Psoas muscle (tissue), 8 donors: Measurements from ENCODE around the gene LEF1. TPM values are rescaled to one million over a fixed set of nuclear protein-coding genes. Genes with fewer than 3 reads are reported as not detected.

Experiments used
- ATAC-seq, 4 donors: fragments of 200-7000 bp; cut with Tn5 transposase; one replicate each; pipeline ENCODE4 v1.9.1; 2020; ENCODE audit warnings: moderate library complexity in 3 of 4, mild to moderate bottlenecking in 2 of 4
- DNase-seq, 2 donors: peaks; one replicate each; pipeline ENCODE4 v3.0.0-alpha.2; 2020
- H3K27ac ChIP-seq: fragments of 200-600 bp; one replicate; pipeline ENCODE4 v1.8.0; 2022
- H3K27me3 ChIP-seq, 3 donors: fragments of 200-600 bp in 1 of 3; one replicate each; pipeline versions ENCODE4 v1.6.1 to v1.8.0; 2013 to 2022; ENCODE audit warnings: low read length in 2 of 3, mild to moderate bottlenecking in 2 of 3, moderate library complexity in 1 of 3; ENCODE audit not compliant: insufficient read depth in 3 of 3
- H3K36me3 ChIP-seq, 2 donors: fragments of 200-600 bp in 1 of 2; one replicate each; pipeline versions ENCODE4 v1.6.1 to v1.8.0; 2013 to 2022; ENCODE audit warnings: low read depth in 1 of 2, mild to moderate bottlenecking in 1 of 2, moderate library complexity in 1 of 2; ENCODE audit not compliant: insufficient read depth in 1 of 2
- H3K4me1 ChIP-seq: fragments of 200-600 bp; one replicate; pipeline ENCODE4 v1.8.0; 2022
- H3K4me3 ChIP-seq: fragments of 200-600 bp; one replicate; pipeline ENCODE4 v1.8.0; 2022; ENCODE audit warnings: mild to moderate bottlenecking
- H3K9me3 ChIP-seq: fragments of 200-600 bp; one replicate; pipeline ENCODE4 v1.8.0; 2022
- WGBS, 3 donors: extraction: QIAGEN DNeasy Blood & Tissue Kit; methylation state at CpG; one replicate each; pipeline versions ENCODE4 v1.1.6 to v1.1.7; 2013; 5-methylcytosine and 5-hydroxymethylcytosine counted together
- intact Hi-C, 2 donors: fragments of 100-400 bp; cut with DNase I; formaldehyde crosslinking; loops; one replicate each; pipeline versions ENCODE4 v1.11.0 to v1.14.2; 2022
- polyA plus RNA-seq, 3 donors: library from polyadenylated mRNA; stranded (reverse); fragments of 200-250 nt; gene quantifications; one replicate each; pipeline ENCODE4 v1.2.3, GENCODE V29; 2013
- total RNA-seq, 4 donors: library from RNA; stranded (reverse); fragmentation: NEBNext Ultra II Directional in 2 of 4; extraction: Animal tissue kit (Norgen Biotek cat#: 25700) in 2 of 4; gene quantifications; one replicate each; pipeline versions ENCODE4 v1.2.1 to v1.2.4, GENCODE V29; 2021 to 2023
- TF ChIP-seq, protein P1 (sequence below): fragments of 200-600 bp; IDR thresholded peaks from one replicate; pipeline ENCODE4 v1.8.0; 2022; ENCODE audit warnings: antibody characterized with exemption
- donor health status: healthy with polysubstance abuse.
- donor health status: DM: no; HTN: no; CAD: no; lungs with moderate emphysema.
- donor health status: Bipolar disorder and iron deficiency.
- donor health status: healthy.
- donor health status: DM: yes; HTN: yes; CAD: no.
- donor health status: DM: no; HTN: no; CAD: no.
- donor health status: DM: no; HTN: no; CAD: no.
- donor health status: DM: yes; HTN: yes; CAD: no.

Gene LEF1
- total and polyA plus RNA-seq, 7 donors: 0.10 to 0.44 (median 0.29) TPM

DNA sequence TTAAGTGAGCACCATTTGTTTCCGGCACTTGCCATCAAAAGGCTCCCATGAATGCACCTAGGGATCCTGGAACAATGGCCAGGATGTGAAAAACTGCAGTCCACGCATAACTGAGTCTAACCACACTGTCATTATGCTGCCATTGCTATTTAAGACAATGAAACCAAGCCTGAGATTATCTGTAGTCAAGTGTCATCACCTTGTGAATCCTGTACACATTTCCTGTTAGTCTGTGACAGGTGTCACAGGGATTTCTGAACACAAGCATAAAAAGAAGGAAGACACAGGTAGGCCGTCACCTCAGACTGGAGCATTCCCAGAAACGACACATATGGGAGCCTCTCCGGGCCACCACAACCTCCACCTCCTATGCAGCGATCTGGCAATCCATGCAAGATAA lies 112.3 kb downstream of the LEF1 start:
- TF ChIP-seq, protein P1, sequence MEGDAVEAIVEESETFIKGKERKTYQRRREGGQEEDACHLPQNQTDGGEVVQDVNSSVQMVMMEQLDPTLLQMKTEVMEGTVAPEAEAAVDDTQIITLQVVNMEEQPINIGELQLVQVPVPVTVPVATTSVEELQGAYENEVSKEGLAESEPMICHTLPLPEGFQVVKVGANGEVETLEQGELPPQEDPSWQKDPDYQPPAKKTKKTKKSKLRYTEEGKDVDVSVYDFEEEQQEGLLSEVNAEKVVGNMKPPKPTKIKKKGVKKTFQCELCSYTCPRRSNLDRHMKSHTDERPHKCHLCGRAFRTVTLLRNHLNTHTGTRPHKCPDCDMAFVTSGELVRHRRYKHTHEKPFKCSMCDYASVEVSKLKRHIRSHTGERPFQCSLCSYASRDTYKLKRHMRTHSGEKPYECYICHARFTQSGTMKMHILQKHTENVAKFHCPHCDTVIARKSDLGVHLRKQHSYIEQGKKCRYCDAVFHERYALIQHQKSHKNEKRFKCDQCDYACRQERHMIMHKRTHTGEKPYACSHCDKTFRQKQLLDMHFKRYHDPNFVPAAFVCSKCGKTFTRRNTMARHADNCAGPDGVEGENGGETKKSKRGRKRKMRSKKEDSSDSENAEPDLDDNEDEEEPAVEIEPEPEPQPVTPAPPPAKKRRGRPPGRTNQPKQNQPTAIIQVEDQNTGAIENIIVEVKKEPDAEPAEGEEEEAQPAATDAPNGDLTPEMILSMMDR: no peak
- WGBS, 3 donors: 73 to 81% (median 76%) methylated on average over 6 of the region's 6 CpGs
- DNase-seq: no peak
- Histone ChIP-seq H3K27me3 (peaks cover 0 to 6% (median 0%) of the 10 kb centered on the region in 3 donors), H3K4me3 (no peak overlapping the region), H3K9me3 (no peaks in the 10 kb centered on the region), H3K4me1 (no peaks in the 10 kb centered on the region), H3K27ac (no peak overlapping the region), H3K36me3 (no peaks in the 10 kb centered on the region)
- ATAC-seq: no peak
- intact Hi-C loops: no loop called here

DNA sequence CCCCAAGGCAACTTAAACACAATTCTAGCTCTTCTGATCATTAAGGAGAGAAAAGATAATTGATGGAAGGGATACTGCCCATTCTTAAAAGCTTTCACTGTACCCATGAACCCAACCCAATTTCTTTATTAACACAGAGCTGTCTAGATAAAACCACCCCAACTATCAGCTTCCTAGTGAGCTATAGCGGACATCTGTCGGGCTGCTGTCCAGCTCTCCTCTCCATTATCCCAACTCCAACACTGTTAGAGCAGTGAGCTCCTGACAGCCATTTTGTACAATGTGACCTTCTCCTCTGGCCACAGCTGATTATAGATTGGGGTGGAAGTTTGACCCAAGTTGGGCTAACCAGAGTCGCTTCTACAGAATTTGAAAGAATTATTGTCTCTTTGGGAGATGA lies 112.9 kb downstream of the LEF1 start:
- Histone ChIP-seq H3K4me1 (no peaks in the 10 kb centered on the region), H3K36me3 (no peaks in the 10 kb centered on the region), H3K9me3 (no peaks in the 10 kb centered on the region), H3K4me3 (no peak overlapping the region), H3K27ac (no peak overlapping the region), H3K27me3 (peaks cover 0 to under 1% (median 0%) of the 10 kb centered on the region in 3 donors)
- TF ChIP-seq, protein P1: no peak
- DNase-seq (no peak), ATAC-seq (no peak)
- intact Hi-C loops: no loop called here
- 88 to 94% (median 90%) methylated on average over 3 of the region's 3 CpGs for WGBS, 3 donors

DNA sequence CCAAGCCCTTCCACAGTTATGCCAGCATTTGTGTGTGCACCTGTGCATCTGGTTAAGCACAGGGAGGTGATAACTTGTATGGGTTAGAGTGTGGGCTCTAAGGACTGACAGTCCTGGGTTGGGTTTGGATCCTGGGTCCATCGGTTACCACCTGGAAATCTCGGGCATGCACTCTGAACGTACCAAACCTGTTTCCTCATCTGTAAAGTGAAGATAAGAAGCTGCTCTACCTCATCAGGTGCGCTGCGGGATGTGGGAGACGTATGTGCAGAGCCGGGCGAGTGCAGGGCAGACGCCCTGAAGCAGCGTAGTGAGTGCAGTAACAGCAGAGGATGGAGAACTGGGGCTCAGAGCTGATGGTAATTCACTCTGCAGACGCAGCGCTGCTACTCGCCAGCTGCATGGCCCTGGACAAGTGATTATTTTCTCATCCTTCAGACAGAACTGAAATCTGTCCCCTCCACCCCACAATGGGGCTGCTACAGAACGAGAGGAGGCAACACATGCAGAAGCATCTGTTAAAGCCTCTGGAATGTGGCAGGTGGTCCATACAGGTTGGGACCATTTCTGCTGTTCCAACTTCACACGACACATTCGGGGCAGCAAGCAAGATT lies 114.6 kb downstream of the LEF1 start:
- Histone ChIP-seq H3K27me3 (no peaks in the 10 kb centered on the region), H3K27ac (no peak overlapping the region), H3K4me1 (no peaks in the 10 kb centered on the region), H3K4me3 (no peak overlapping the region), H3K9me3 (no peaks in the 10 kb centered on the region), H3K36me3 (no peaks in the 10 kb centered on the region)
- TF ChIP-seq, protein P1: no peak
- no peak for ATAC-seq
- WGBS, 3 donors: 82 to 92% (median 87%) methylated on average over 16 of the region's 16 CpGs
- intact Hi-C loops: no loop called here
- no peak for DNase-seq

DNA sequence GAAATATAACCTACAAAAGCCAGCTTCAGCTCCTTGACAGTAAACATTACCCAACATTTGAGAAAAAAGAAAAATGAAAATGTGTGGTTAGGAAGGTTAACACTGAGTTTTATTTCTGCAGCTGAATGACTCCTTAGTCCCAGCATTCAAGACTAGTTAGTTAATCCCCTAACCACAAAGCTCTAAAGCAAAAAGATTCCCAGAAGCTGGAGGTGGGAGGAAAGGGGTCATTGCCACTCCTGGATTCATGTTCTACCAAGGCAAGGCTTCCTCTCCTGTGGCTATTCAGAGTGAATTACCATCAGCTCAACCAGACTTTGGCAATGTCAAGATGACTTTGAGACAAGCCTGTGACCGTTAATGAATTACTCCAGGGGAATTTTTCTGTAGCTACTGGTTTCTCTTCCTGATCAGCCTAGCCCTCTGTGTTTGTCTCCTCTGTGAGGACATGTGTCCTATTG lies 115.5 kb downstream of the LEF1 start:
- TF ChIP-seq, protein P1: no peak
- 71 to 88% (median 75%) methylated on average over 1 of the region's 1 CpG for WGBS, 3 donors
- intact Hi-C loops: no loop called here

More for the DNA sequence above, 115.5 kb downstream of the LEF1 start:
- no peak for ATAC-seq
- Histone ChIP-seq H3K27me3 (no peaks in the 10 kb centered on the region), H3K9me3 (no peaks in the 10 kb centered on the region), H3K27ac (no peak overlapping the region), H3K36me3 (no peaks in the 10 kb centered on the region), H3K4me3 (no peak overlapping the region), H3K4me1 (no peaks in the 10 kb centered on the region)
- DNase-seq: no peak
